NOMO-1 (cell line): ENCODE results near the gene RBM14.
"Not testable (repeated sequence)": the region's sequence is repeated elsewhere in the genome, so short reads cannot be mapped to it uniquely, and the experiment has no call there.

Experiments used
- DNase-seq, 2 experiments: peaks; one replicate each; lab custom pipeline; 2025; ENCODE audit not compliant: unreplicated experiment in 2 of 2; lab: John Stamatoyannopoulos, UW

The RBM14 gene

DNA sequence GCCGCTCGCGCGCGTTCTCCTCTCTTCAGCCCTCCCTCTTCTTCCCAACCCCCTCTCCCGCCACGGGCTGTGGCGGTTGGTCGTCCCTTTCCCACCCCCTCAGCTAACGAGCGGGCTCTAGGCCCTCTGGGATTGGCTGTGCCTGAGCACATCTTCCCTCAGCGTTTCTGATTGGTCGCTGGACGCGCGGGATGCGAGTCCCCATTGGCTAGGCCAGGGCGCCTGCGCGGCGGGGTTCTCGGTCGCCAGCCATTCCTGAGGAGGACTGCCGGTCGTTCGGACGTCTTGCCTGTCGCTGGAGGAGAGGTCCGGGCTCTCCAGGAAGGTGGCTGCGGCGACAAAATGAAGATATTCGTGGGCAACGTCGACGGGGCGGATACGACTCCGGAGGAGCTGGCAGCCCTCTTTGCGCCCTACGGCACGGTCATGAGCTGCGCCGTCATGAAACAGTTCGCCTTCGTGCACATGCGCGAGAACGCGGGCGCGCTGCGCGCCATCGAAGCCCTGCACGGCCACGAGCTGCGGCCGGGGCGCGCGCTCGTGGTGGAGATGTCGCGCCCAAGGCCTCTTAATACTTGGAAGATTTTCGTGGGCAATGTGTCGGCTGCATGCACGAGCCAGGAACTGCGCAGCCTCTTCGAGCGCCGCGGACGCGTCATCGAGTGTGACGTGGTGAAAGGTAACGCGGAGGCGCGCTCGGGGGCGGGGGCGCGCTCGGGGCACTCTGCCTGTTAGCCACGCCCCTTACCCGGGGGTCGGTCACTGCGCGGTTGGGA is at the start of gene RBM14:
Gene RBM14 (plus strand): TSS at position 252 of the 776 bp plus-strand sequence. CDS start 91 bp downstream, at position 343.
- DNase-seq: peak; percentile 98 to 99

DNA sequence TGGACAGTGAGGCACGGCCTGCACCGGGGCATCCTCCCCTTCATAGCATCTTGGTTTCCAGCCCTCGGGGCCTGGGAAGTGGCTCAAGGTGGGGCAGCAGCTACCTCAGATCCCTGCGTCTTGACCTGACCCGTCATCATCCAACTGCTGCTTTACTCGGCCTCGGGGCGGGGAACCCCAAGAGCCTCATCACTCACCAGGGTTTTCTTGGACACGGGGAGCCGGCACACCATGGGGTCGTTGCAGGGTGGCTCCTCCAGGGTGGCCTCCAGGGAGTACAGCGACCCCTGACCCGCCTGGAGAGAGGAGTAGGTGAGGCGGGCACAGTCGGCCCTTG is 48.7 kb upstream of the RBM14 start:
- no peak for DNase-seq

DNA sequence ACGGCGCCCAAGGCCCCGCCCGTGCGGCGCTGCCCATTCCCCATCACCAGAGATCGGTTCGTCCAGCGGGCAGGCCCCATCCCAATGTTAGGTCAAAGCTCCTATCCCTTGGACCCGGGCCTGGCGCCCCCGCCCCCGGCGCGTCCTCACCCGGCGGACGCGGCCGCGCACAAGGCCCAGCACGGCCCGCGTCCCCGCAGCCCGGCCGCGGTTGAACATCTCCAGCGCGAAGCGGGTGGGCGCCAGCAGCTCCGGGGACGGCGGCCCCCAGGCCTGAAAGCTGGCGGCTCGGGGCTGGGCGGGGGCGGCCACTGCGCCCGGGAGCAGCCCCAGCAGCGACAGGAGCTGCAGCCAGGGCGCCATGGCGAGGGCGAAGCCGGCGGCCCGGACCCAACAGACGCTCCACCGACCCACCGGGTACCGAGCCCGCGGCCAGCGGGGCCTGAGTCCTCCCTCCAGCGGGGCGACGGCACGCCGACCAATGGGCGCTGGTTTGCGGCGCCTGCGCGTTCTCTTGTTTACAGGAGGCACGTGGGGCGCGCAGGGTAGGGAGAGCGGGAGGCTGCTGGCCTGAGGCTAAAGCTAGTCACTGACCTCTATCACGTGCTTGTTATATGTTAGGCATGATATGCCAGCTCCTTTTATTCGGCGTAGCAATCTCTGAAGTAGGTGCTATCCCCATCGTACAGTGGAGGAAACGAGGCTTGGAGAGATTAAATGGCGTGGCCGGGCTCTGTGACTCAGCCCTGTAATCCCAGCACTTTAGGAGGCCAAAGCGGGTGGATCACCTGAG is 48.1 kb upstream of the RBM14 start, which contains the start of gene CTSF:
Gene CTSF (minus strand): TSS at position 483 of the 793 bp plus-strand sequence. CDS start 120 bp downstream, at position 363.
- DNase-seq: peak; percentile 36 to 40

DNA sequence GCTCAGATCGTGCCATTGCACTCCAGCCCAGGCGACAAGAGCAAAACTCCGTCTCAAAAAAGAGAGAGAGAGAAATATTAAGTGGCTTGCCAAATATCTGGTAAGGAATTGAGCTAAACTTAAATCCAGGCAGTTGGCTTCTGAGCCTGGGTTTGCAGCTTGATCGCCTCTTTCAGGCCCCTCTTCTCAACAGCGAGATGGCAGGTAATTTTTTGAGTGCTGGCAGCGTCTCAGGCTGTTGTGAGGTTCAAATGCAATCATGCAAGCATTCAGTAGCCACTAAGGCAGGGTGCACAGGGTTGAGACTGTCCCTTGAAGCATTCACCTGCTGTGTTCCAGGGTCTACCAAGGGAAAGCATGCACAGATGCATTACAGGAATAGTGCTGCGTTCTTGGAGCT is 47.4 kb upstream of the RBM14 start:
- DNase-seq: no peak

- no peak for DNase-seq
These were observed 46.2 kb upstream of the RBM14 start for GRCh38 chr11:66570079-66570849.

DNA sequence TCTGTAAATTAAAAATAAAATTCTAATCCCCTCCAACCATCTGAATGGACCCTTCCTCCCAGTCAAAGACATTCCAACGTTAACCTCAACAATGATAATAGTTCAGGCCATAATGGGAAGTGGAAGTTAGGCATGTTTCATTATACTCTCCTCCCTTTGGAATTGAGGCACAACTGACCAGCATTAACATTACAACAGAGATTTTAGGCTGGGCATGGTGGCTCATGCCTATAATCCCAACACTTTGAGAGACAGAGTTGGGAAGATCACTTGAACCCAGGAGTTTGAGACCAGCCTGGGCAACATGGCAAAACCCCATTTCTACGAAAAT is 45.6 kb upstream of the RBM14 start:
- DNase-seq: no peak

DNA sequence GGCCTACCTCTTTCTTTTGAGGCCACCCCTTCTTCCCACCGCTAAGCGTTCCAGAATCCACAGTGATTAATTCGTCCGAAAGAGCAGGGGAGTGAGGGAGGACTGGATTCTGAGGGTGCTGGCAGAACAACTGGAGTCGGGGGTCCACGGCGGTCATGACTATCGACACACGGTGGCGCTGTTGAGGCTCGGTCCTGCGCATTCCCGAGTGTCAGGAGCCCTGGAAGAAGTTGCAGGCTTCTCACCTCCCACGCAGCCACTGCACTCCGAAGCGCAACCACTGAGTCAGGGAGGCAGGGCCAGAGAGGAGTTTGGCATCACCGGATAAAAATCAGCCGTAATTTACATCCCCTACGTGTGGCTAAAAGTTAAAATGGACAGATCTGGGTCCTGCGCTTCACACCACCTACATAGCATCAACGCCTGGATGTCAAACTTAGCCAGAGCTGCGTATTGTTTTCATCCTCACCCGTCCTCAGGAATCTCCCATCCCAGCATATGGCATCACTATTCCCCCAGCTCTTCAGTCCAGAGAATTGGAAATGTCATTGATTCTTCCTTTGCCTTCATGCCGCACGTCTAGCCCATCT is 37.3 kb upstream of the RBM14 start:
- DNase-seq: peak; percentile 39 to 41

DNA sequence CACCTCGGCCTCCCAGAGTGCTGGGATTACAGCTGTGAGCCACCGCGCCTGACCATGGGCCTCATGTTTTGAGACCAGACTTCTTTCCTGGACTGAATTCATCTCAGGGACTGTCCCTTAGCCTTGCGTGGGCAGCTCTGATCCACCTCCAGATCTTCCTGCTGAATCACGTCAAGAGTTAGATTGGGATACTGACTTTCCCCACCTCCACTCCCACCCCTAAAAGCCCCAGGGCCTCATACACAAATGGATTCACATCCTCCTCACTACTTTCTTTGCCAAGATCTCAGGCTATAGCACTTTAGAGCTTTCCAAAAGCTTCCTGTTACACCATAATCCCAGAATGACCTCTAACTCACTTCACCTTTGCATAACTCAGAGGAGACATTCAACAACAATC is 35.6 kb upstream of the RBM14 start:
- no peak for DNase-seq

DNA sequence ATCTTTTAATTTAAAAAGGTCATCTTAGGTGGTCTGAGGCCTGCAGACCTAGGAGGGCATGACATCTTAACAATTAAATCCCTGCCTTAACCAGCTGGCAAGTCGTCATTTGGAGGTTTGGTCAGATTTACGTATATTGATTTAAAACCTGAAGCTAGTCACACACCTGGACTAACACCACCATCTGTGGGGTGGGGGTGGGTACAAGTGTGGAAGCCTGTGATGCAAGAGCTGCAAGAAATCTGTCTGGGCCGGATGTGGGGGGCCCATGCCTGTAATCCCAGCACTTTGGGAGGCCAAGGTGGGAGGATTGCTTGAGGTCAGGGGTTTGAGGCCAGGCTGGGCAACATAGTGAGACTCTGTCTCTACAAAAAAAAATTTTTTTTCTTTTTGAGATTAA is 35.2 kb upstream of the RBM14 start:
- DNase-seq: no peak

- DNase-seq: not testable (repeated sequence)
These were observed 33.8 kb upstream of the RBM14 start for GRCh38 chr11:66582565-66583147.

- DNase-seq: not testable (repeated sequence)
These were observed 31.0 kb upstream of the RBM14 start for GRCh38 chr11:66585447-66585846.

DNA sequence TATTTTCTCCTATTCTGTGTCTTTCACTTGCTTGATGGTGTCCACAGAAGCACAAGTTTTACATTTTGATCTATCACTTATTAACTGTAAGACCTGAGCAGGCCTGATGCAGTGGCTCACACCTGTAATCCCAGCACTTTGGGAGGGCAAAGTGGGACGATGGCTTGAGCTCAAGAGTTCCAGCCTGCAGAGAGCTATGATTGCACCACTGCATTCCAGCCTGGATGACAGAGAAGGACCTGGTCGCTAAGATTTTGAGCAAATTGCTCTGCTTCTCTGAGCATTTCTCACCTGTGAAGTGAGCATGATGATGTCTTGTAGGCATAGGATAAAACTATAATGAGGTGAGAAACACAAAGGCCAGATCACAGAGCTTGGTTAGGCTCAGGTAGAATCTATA is 30.3 kb upstream of the RBM14 start:
- no peak for DNase-seq

GRCh38 chr11:66589315-66589714 is 27.1 kb upstream of the RBM14 start:
- DNase-seq: not testable (repeated sequence)

DNA sequence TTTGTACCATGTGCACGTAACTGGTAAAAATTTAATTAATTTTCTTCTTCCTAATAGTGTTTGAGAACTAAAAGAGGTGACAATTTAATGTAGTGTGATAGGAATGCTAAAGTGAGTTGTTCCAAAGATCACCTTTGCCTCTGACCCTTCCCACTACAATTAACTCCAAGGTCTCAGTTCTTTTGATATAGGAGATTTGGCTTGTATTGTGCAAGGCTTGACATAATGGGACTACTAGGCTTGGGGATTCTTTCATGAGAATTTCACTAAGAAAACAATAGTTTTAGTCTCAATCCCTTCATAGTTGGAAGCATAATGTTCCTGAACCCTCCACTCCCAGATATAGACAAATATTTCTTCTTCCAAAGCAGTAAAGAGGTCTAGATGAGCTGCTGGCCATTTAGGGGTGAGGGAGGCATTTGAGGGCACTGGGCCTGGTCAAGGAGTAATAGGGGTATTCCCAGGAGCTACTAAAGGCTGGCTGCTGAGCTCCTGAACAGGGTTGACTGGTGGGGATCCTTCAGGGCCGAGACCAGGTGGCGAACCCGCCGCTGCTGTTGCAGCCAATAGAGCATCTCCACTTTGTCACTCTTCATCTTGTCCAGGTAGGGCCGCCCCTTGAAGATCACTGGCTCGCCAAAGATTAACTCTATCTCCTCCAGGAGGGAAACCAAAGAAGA is 26.3 kb upstream of the RBM14 start:
- no peak for DNase-seq

- DNase-seq: no peak
These were observed 25.3 kb upstream of the RBM14 start for GRCh38 chr11:66591175-66591574.

DNA sequence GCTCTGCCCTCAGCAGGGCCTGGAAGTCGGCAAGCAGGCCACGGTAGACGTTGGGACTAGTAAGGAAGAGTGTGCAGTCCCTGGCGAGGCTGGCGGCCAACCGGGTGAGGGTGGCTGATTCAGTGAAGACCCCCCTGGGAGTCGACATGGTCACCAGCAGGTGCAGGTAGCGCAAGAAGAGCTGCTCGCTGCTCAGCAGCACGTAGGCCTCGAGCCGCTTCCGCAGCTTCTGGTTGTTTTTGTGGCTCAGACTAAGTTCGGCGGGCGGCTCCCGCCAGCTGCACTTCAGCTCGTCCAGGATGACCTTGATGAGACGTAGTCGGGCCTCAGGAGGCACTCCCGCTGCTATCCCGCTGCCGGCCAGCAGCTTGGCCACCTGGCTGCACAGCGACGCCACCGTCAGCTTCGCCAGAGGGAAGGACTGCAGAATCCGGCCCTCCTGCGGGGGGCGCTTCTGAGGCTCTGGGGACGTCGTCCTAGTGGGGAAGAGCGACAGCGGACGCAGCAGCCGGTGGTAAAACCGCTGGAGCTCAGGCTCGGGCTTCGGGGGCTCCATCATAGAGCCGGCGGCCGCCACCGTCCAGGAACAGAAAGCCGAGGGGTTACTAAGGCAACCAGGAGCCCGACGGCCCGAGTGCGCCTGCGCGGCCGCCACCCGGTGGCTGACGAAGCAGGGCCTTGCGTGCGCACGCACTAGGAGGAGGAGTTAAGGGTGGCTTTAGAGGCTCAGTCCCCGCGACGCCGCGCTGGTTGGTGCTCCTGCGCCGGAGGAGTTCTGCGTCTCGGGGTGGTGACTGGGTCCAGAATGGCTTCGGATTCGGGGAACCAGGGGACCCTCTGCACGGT is 23.8 kb upstream of the RBM14 start, which contains the start of the genes CCDC87 and CCS:
Gene CCDC87 (minus strand): TSS at position 607 of the 846 bp plus-strand sequence. CDS start 48 bp downstream, at position 559.
Gene CCS (plus strand): TSS at position 729 of the 846 bp plus-strand sequence. CDS start 77 bp downstream, at position 806.
- peak; percentile 96 to 97 for DNase-seq

GRCh38 chr11:66593303-66593635 is 23.2 kb upstream of the RBM14 start:
- DNase-seq: no peak

DNA sequence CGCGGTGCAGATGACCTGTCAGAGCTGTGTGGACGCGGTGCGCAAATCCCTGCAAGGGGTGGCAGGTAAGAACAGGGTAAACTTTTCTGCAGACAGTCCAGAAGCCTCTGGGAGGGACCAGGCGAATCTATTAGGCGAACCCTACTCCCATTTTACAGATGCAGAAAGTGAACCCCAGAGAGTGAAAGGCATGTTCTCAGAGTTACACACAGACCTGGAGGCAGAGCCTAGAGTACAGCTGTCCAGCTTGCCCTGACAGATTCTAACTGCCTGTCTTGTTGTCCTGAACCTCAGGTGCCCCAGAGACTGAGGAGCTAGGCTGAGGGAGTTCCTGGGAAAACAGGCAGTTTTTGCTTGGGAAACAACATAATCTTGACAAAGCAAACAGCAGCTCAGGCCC is 22.8 kb upstream of the RBM14 start:
- no peak for DNase-seq
